ENCODE measurements around the gene DMXL1. TPM values are rescaled to one million over a fixed set of nuclear protein-coding genes. Genes with fewer than 3 reads are reported as not detected.

The DMXL1 gene, protein sequence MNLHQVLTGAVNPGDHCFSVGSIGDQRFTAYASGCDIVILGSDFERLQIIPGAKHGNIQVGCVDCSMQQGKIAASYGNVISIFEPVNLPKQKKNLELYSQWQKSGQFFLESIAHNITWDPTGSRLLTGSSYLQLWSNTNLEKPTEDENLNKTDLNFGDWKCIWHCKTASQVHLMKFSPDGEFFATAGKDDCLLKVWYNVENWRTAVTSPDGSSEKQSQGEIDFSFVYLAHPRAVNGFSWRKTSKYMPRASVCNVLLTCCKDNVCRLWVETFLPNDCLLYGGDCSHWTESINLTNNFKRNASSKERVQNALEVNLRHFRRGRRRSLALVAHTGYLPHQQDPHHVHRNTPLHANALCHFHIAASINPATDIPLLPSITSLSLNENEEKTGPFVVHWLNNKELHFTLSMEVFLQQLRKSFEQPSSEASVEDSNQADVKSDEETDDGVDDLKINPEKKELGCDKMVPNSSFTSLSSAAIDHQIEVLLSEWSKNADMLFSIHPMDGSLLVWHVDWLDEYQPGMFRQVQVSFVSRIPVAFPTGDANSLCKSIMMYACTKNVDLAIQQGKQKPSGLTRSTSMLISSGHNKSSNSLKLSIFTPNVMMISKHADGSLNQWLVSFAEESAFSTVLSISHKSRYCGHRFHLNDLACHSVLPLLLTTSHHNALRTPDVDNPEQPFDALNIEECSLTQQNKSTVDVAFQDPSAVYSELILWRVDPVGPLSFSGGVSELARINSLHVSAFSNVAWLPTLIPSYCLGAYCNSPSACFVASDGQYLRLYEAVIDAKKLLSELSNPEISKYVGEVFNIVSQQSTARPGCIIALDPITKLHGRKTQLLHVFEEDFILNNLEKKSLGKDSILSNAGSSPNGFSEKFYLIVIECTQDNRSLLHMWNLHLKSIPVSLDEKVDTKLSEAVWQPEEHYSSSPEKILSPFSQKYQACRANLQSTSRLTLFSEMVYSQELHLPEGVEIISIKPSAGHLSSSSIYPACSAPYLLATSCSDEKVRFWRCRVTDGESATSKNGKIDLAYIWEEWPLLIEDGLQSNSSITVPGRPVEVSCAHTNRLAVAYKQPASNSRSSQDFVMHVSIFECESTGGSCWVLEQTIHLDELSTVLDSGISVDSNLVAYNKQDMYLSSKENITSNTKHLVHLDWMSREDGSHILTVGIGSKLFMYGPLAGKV (N-terminal part only)
- total RNA-seq, result 10 to 100 TPM; 41.2 to 45.3 TPM

DNA sequence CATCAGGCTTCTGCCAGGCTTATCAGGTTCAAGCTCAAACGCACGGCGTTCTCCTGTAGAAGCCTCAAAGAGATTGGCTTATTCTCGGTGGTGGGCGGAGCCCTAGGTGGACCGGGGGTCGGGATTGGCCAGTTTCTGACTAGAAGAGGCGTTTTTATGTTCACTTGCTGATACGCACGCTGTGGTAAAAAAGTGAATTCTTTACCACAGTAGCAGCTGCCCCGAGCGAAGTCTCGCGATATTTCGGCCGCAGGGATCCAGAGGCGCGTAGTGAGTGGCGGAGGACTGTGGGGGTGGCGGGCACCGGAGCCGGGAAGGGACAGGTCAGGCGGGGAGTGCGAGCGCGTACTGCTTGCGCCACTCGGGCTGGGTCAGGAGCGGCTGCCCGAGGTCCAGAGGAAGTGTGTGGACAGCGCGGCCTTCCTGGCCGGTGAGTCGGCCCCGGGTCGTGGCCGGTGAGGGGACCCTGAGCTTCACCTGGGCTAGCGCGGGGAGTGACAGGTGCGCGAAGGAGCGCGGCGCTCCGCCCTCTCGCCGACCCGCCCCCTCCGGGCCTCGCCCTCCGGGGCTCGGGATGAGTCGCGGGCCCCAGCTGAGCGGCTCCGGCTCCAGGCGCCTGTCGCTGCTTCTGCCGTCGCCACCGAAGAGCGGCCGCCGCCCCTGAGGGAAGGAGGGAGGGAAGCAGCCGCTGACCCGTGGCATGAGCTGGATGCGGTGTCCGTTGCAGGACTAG, at the start of gene DMXL1:
TSS of gene DMXL1 (plus strand) at position 260 of the 733 bp plus-strand sequence. CDS start 483 bp downstream, outside the sequence.
- H3K4me3 Mint-ChIP-seq, result peak within 1 kb of the TSS; percentile 98
- no peaks in the 10 kb centered on the region for H3K36me3 Mint-ChIP-seq
- H3K9me3 Mint-ChIP-seq, result no peaks in the 10 kb centered on the region
- H3K27ac Mint-ChIP-seq, result peak within 1 kb of the TSS; percentile 95 to 97
- no peaks in the 10 kb centered on the region for H3K27me3 Mint-ChIP-seq
- DNase-seq (ENCODE audit: low spot score) (peak; percentile 98), ATAC-seq (peak; percentile 94)
- H3K4me1 Mint-ChIP-seq (ENCODE audit: low read depth in 2 of 2), result peaks cover 35 to 39% of the 10 kb centered on the region in 2 donors

DNA sequence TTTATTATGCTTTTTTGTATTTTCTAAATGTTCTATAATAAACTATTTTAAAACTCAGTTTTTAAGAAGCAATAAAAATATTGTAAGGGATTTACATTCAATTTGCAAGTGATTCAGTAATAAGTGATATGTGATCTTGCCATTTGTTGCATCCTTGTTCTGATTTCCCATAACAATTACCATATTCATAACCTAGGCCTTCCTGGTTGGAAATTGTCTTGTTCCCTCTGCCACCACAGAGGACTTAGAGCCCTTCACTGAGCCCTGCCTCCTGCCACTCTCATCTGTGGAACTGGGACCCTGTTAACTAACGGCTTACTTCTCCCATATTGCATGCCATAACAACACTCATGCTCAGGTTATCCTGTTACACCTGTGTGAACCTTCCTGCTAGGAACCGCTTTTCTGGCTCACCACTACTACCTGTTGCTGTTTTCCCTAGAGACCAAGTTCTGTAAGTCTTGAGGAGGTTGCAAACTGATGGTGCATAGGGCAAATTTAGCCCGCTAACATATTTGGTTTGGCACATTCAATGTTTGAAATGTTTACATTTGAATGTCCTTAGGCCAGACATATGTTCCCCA, 49.6 kb upstream of the DMXL1 start:
- Mint-ChIP-seq H3K27me3 (peaks cover 0 to 3% of the 10 kb centered on the region in 2 donors), H3K36me3 (no peaks in the 10 kb centered on the region), H3K4me1 (ENCODE audit: low read depth in 2 of 2) (peaks cover 0 to 2% of the 10 kb centered on the region in 2 donors), H3K4me3 (no peak overlapping the region), H3K27ac (no peak overlapping the region), H3K9me3 (no peaks in the 10 kb centered on the region)
- no peak for ATAC-seq
- DNase-seq (ENCODE audit: low spot score), result no peak

DNA sequence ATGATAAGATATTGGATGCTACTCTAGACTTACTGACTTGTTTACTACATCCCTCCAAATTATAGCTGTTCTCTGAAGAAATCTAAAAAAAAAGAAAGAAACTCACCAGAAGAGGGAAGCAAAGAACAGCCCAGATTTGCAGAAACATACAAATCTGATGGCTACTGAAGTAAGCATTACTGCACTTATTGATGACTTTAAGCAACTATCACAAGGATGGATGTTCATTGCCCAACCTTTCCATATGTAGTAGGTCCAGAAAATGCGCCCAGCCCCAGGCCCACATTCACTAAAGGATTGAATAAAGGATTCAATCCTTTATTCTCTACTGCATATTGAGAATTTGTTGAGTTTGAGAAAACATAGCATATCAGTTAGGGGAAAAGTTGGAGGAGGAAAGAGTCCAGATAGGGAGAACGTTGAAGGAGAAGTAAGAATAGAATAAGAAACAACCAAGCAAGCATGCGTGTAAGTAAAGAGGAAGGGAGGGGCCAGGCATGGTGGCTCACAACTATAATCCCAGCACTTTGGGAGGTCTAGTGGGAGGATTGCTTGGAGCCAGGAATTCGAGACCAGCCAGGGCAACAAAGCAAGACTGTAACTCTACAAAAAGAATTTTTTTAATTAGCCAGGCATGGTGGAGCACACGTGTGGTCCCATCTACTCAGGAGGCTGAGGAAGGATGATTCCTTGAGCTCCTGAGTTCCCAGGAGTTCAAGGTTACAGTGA, 48.7 kb upstream of the DMXL1 start:
- no peaks in the 10 kb centered on the region for H3K36me3 Mint-ChIP-seq
- H3K27me3 Mint-ChIP-seq, result peaks cover 0 to 3% of the 10 kb centered on the region in 2 donors
- H3K9me3 Mint-ChIP-seq, result no peaks in the 10 kb centered on the region
- no peak overlapping the region for H3K4me3 Mint-ChIP-seq
- ATAC-seq, result no peak
- DNase-seq (ENCODE audit: low spot score), result no peak
- no peak overlapping the region for H3K27ac Mint-ChIP-seq
- peaks cover 0 to 2% of the 10 kb centered on the region in 2 donors for H3K4me1 Mint-ChIP-seq (ENCODE audit: low read depth in 2 of 2)

DNA sequence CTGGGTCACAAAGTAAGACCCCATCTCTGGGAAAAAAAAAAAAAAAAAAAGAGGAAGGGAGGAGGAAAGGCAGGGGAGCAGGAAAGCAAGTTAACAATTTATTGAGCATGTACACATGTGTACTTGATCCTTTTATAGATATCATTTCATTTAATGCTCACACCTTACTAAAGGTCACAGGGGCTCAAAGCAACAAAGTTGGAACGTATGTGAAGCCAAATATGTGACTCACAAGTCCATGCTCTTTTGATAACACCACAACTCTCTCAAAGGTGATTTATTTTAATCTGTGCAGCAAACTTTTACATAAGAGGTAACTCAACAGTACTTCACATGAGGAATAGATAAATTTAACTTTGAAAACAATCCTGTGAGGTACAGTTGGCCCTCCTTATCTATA, 48.1 kb upstream of the DMXL1 start:
- no peak overlapping the region for H3K4me3 Mint-ChIP-seq
- no peak for DNase-seq (ENCODE audit: low spot score)
- peaks cover 0 to 2% of the 10 kb centered on the region in 2 donors for H3K4me1 Mint-ChIP-seq (ENCODE audit: low read depth in 2 of 2)
- no peaks in the 10 kb centered on the region for H3K36me3 Mint-ChIP-seq
- peaks cover 0 to 3% of the 10 kb centered on the region in 2 donors for H3K27me3 Mint-ChIP-seq
- H3K27ac Mint-ChIP-seq, result no peak overlapping the region
- no peaks in the 10 kb centered on the region for H3K9me3 Mint-ChIP-seq
- no peak for ATAC-seq

DNA sequence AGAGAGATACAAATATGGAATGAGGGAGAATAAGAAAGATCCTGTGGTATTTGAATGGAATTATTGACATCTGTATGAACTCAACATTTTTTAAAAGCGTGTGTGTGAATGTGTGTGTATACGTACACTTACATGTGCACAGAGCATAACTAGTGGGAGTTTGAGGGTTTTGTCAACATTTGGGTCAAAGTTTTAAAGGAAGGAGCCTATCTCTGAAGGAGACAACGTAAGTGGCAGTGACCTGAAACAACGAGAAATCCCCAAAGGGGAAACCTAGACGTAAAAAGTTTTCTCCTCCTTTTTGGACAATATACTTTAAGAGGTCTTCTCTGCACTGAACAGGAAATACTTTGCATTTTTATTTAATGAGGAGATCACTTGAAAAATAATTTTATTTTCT, 42.3 kb upstream of the DMXL1 start:
- Mint-ChIP-seq H3K36me3 (no peaks in the 10 kb centered on the region), H3K9me3 (no peaks in the 10 kb centered on the region), H3K27ac (no peak overlapping the region), H3K4me1 (ENCODE audit: low read depth in 2 of 2) (peaks cover 10 to 20% of the 10 kb centered on the region in 2 donors), H3K4me3 (no peak overlapping the region), H3K27me3 (peaks cover 0 to 3% of the 10 kb centered on the region in 2 donors)
- DNase-seq (ENCODE audit: low spot score), result no peak
- ATAC-seq, result no peak

DNA sequence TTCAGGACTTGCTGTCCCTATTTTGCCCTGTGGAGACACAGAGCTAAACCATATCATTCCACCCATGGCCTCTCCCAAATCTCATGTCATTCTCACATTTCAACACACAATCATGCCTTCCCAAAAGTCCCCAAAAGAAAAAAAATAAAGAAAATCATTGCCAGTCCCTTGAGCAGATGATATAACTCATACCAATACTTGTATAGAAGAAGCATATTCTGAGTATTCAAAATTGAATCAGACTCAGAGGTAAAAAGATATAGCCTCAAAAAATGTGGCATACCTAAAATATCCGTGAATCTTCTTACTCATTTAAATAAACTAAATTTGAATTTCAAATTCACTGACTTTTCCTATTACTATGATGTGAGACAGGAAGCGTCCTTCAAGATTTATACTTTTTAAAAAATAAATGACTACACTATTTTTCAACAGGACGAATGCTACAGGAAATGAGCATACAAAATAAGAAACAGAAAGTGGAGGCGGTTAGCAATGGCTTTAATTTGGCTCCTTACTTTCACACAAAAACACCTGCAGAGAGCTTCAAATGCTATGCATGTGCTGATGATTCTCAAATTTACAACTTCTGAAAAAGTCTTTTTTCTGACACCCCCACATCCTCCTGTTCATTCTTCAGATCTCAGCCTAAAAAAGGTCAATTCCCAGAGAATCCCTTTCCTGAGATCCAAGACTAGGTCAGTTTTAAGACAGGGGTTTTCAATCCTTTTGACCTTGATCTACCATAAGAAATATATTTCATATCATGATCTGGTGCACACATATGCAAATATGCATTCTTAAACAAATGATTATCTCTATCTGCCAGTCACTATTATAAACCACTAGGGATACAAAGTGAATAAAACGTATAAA, 39.6 kb upstream of the DMXL1 start:
- Mint-ChIP-seq H3K4me3 (peak overlapping the region; percentile 38), H3K27me3 (no peaks in the 10 kb centered on the region), H3K27ac (peak overlapping the region; percentile 40 to 68), H3K9me3 (no peaks in the 10 kb centered on the region), H3K4me1 (ENCODE audit: low read depth in 2 of 2) (peaks cover 10 to 20% of the 10 kb centered on the region in 2 donors), H3K36me3 (no peaks in the 10 kb centered on the region)
- ATAC-seq, result peak in 1 of 2 donors; percentile 62
- DNase-seq (ENCODE audit: low spot score), result no peak

DNA sequence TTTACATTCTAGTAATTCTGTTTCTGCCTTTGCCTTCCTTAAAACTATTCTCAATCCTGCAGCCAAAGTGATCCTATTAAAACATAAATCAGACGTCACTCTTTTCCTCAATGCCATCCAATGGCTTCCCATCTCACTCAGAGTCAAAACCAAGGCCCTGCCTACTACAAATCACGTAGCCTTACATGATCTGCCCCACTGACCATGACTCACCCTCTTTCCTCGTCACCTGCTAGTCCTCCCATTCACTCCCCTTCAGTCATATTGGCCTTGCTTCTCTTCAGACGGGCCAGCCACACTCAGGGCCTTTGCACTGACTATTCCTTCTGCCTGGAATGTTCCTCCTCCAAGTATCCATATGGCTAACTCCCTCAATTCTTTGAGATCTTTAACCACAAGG, 39.0 kb upstream of the DMXL1 start:
- Mint-ChIP-seq H3K4me3 (peak overlapping the region; percentile 38), H3K27ac (peak overlapping the region; percentile 40 to 68), H3K36me3 (no peaks in the 10 kb centered on the region), H3K9me3 (no peaks in the 10 kb centered on the region), H3K27me3 (no peaks in the 10 kb centered on the region), H3K4me1 (ENCODE audit: low read depth in 2 of 2) (peaks cover 10 to 20% of the 10 kb centered on the region in 2 donors)
- ATAC-seq (no peak), DNase-seq (ENCODE audit: low spot score) (no peak)

DNA sequence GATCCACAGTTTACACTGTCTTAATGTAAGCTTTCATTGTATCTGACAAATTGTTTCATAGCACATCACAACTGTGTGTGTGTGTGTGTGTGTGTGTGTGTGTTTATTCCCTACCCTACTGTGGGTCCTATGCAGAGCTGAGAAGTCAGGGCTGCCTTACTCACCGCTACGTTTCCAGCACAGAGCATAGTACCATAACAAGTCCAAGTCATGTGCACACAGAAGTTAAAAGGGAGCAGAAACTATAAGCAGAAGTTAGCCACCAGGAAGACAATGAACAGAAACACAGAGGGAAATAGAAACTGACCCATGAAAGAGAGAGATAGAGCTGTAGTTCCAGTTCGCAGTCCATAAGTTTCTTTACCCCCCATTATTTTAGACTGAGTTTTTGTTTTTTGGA, 38.2 kb upstream of the DMXL1 start:
- no peak for ATAC-seq
- no peaks in the 10 kb centered on the region for H3K27me3 Mint-ChIP-seq

DNA sequence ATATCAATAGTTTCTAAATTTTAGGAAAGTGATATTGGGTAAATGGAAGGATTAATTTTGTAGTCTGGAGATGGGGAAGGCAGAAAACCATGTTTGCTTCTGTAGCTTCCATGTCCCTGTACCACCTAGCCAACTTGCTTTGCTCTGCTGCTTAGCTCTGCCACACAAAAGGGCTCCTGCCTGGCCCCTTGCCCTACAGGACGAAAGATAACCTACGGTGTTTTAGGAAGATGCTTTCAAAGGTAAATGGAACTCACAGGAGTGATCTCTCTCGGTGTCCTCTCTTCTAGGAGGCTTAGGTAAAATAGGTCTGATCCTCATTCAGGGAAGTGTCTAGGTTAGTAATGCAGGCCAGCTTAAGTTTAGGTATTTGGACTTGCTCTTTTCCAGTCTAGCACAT, 37.8 kb upstream of the DMXL1 start:
- DNase-seq (ENCODE audit: low spot score), result no peak
- H3K9me3 Mint-ChIP-seq, result no peaks in the 10 kb centered on the region
- no peaks in the 10 kb centered on the region for H3K27me3 Mint-ChIP-seq
- H3K4me3 Mint-ChIP-seq, result no peak overlapping the region
- peaks cover 10 to 20% of the 10 kb centered on the region in 2 donors for H3K4me1 Mint-ChIP-seq (ENCODE audit: low read depth in 2 of 2)
- H3K36me3 Mint-ChIP-seq, result no peaks in the 10 kb centered on the region
- no peak overlapping the region for H3K27ac Mint-ChIP-seq
- ATAC-seq, result no peak

More for the DNA sequence above, 38.2 kb upstream of the DMXL1 start:
- DNase-seq (ENCODE audit: low spot score), result no peak
- Mint-ChIP-seq H3K4me1 (ENCODE audit: low read depth in 2 of 2) (peaks cover 10 to 20% of the 10 kb centered on the region in 2 donors), H3K27ac (no peak overlapping the region), H3K36me3 (no peaks in the 10 kb centered on the region), H3K9me3 (no peaks in the 10 kb centered on the region), H3K4me3 (no peak overlapping the region)

DNA sequence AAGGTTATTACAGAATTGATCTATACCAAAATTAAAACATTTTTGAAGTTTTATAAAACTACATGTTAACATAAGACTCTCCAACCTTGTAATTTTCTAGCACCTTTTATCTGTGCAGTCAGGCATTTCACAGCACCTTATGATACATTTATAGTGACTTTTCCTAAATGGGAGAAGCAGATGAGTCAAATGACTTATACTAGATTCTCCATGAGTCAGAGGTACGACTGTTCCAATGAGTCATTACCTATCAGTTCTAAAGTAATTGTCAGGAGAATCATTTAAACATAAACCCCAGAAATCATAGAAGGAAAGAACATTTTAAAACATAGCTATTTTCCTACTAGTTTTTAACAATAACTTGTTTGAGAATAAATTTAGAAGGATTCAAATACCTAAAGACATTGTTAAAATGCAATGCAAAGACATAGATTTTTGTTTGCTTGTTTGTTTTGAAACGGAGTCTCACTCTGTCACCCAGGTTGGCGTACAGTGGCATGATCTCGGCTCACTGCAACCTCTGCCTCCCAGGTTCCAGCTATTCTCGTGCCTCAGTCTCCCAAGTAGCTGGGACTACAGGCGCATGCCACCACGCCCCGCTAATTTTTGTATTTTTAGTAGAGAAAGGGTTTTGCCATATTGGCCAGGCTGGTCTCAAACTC, 34.7 kb upstream of the DMXL1 start:
- H3K27ac Mint-ChIP-seq, result no peak overlapping the region
- H3K36me3 Mint-ChIP-seq, result no peaks in the 10 kb centered on the region
- ATAC-seq, result peak in 1 of 2 donors; percentile 58
- no peaks in the 10 kb centered on the region for H3K9me3 Mint-ChIP-seq
- peaks cover 6 to 14% of the 10 kb centered on the region in 2 donors for H3K4me1 Mint-ChIP-seq (ENCODE audit: low read depth in 2 of 2)
- no peak for DNase-seq (ENCODE audit: low spot score)
- no peak overlapping the region for H3K4me3 Mint-ChIP-seq
- H3K27me3 Mint-ChIP-seq, result no peaks in the 10 kb centered on the region

DNA sequence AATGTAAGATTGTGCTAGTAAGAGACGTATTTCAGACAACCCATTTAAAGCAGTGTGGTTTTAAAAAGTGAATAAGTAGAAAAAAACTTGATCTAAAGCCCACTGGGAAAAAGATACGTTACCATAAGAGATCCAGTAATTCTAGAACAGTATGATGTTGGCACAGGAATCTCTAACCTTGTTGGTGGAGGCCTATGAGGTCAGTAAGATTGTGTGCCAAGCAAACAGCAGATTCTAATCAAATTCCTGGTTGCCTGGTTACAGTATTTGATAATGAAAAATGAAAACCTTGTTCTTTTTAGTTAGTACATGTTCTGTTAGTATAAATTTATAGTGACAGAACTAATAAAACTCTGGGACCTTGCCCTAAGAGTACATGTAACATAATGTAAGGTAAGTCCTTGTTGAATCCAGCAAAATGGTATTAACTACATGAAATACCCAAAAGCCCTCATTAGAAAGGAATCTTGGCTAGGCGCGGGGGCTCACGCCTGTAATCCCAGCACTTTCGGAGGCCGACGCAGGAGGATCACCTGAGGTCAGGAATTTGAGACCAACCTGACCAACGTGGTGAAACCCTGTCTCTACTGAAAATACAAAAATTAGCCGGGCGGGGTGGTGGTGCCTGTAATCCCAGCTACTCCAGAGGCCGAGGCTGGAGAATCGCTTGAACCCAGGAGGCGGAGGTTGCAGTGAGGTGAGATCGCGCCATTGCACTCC, 33.2 kb upstream of the DMXL1 start:
- H3K27ac Mint-ChIP-seq, result no peak overlapping the region
- no peaks in the 10 kb centered on the region for H3K27me3 Mint-ChIP-seq
- H3K9me3 Mint-ChIP-seq, result no peaks in the 10 kb centered on the region
- no peak for ATAC-seq
- DNase-seq (ENCODE audit: low spot score), result no peak
- no peak overlapping the region for H3K4me3 Mint-ChIP-seq
- no peaks in the 10 kb centered on the region for H3K36me3 Mint-ChIP-seq
- H3K4me1 Mint-ChIP-seq (ENCODE audit: low read depth in 2 of 2), result peaks cover 0 to 1% of the 10 kb centered on the region in 2 donors

Measured in natural killer cell treated with Interleukin-12 subunit alpha and Interleukin-12 subunit beta and Interleukin-15 and Interleukin-18, amount 100 ng/mL, for 72 hours (primary cell).